Peyer's patch (tissue), 4 donors: ENCODE results near the gene PHPT1.

Experiments used
- CTCF ChIP-seq, 6 experiments: fragments of 450-650 bp in 4 of 6; fragments of 200-600 bp in 2 of 6; sonication (generic) in 1 of 6; IDR thresholded peaks; one replicate each; pipeline ENCODE4 v1.5.1; 2017 to 2019; ENCODE audit warnings: antibody characterized with exemption in 6 of 6, mild to moderate bottlenecking in 3 of 6, moderate library complexity in 1 of 6
- POLR2A ChIP-seq, 2 donors: fragments of 450-650 bp; IDR thresholded peaks; one replicate each; pipeline ENCODE4 v1.5.1; 2017; ENCODE audit warnings: antibody characterized with exemption in 2 of 2, mild to moderate bottlenecking in 2 of 2, moderate library complexity in 2 of 2

GRCh38 chr9:136854842-136855460, 5.7 kb downstream of the PHPT1 start:
- TF ChIP-seq CTCF (IDR thresholded peaks at IDR 0.05) (no peak), POLR2A (IDR thresholded peaks at IDR 0.05) (no peak)
